ENCODE results near the gene MRPL28.
"Not testable (repeated sequence)": the region's sequence is repeated elsewhere in the genome, so short reads cannot be mapped to it uniquely, and the experiment has no call there.

MRPL28 gene

GRCh38 chr16:359871-360697, 10.3 kb downstream of the MRPL28 start:
- DNase-seq (ENCODE audit: low spot score): no peak

- no peak for DNase-seq (ENCODE audit: low spot score)
Observed at GRCh38 chr16:359067-359763, 11.1 kb downstream of the MRPL28 start.

GRCh38 chr16:356741-357140, 13.6 kb downstream of the MRPL28 start:
- DNase-seq (ENCODE audit: low spot score): no peak

GRCh38 chr16:354971-355461, 15.3 kb downstream of the MRPL28 start:
- DNase-seq (ENCODE audit: low spot score): no peak

GRCh38 chr16:354291-354881, 16.0 kb downstream of the MRPL28 start:
- DNase-seq (ENCODE audit: low spot score): no peak

- no peak for DNase-seq (ENCODE audit: low spot score)
Observed at GRCh38 chr16:353404-354290, 16.7 kb downstream of the MRPL28 start.

- DNase-seq (ENCODE audit: low spot score): peak; percentile 87
Observed at GRCh38 chr16:352547-353403, 17.6 kb downstream of the MRPL28 start, which contains the start of gene AXIN1. Gene AXIN1 (minus strand): TSS chr16:352723. CDS start chr16:347025, 5,698 bp downstream.

GRCh38 chr16:351804-352520, 18.4 kb downstream of the MRPL28 start:
- DNase-seq (ENCODE audit: low spot score): no peak

- DNase-seq (ENCODE audit: low spot score): no peak
Observed at GRCh38 chr16:350203-350602, 20.1 kb downstream of the MRPL28 start.

GRCh38 chr16:349211-349610, 21.1 kb downstream of the MRPL28 start:
- no peak for DNase-seq (ENCODE audit: low spot score)

- DNase-seq (ENCODE audit: low spot score): not testable (repeated sequence)
Observed at GRCh38 chr16:348495-348894, 21.8 kb downstream of the MRPL28 start.

- no peak for DNase-seq (ENCODE audit: low spot score)
Observed at GRCh38 chr16:347203-347602, 23.1 kb downstream of the MRPL28 start.

GRCh38 chr16:346587-346986, 23.8 kb downstream of the MRPL28 start:
- DNase-seq (ENCODE audit: low spot score): no peak

GRCh38 chr16:345772-346171, 24.6 kb downstream of the MRPL28 start:
- no peak for DNase-seq (ENCODE audit: low spot score)

GRCh38 chr16:342455-343213, 27.7 kb downstream of the MRPL28 start:
- DNase-seq (ENCODE audit: low spot score): no peak

GRCh38 chr16:341974-342336, 28.4 kb downstream of the MRPL28 start:
- not testable (repeated sequence) for DNase-seq (ENCODE audit: low spot score)

- DNase-seq (ENCODE audit: low spot score): not testable (repeated sequence)
Observed at GRCh38 chr16:341095-341973, 29.0 kb downstream of the MRPL28 start.

GRCh38 chr16:340370-341091, 29.8 kb downstream of the MRPL28 start:
- DNase-seq (ENCODE audit: low spot score): no peak
